Left ventricle myocardium inferior (tissue), 1 donor: Measurements from ENCODE around the gene TCEANC. TPM values are rescaled to one million over a fixed set of nuclear protein-coding genes. Genes with fewer than 3 reads are reported as not detected.

Source experiments
- DNase-seq: peaks from one replicate; pipeline ENCODE4 v3.0.0-alpha.2; 2020
- H3K27ac ChIP-seq: fragments of 200-600 bp; replicated peaks from 2 replicates; pipeline ENCODE4 v1.8.0; 2021
- H3K27me3 ChIP-seq: fragments of 200-600 bp; 2 replicates; pipeline ENCODE4 v1.8.0; 2021; ENCODE audit warnings: low read depth
- H3K36me3 ChIP-seq: fragments of 200-600 bp; 2 replicates; pipeline ENCODE4 v1.8.0; 2021
- H3K4me1 ChIP-seq: fragments of 200-600 bp; 2 replicates; pipeline ENCODE4 v1.8.0; 2021
- H3K4me3 ChIP-seq: fragments of 200-600 bp; 2 replicates; pipeline ENCODE4 v1.8.0; 2021; ENCODE audit warnings: mild to moderate bottlenecking, moderate library complexity
- H3K9me3 ChIP-seq: fragments of 200-600 bp; replicated peaks from 2 replicates; pipeline ENCODE4 v1.8.0; 2021
- intact Hi-C: fragments of 100-400 bp; cut with micrococcal nuclease; formaldehyde crosslinking; loops from one replicate; pipeline ENCODE4 v1.11.0; 2022
- long read RNA-seq: library from polyadenylated mRNA; unstranded; transcript quantifications from one replicate; pipeline ENCODE4 v2.0.0, GENCODE V29; 2021
- total RNA-seq: library from RNA; stranded (reverse); fragmentation: NEBNext Ultra II Directional; extraction: Animal tissue kit (Norgen Biotek cat#: 25700); gene quantifications from one replicate; pipeline ENCODE4 v1.2.1, GENCODE V29; 2021
- TF ChIP-seq, protein P1 (sequence below): fragments of 200-600 bp; IDR thresholded peaks from 2 replicates; pipeline ENCODE4 v1.8.0; 2021; ENCODE audit warnings: antibody characterized with exemption, mild to moderate bottlenecking, borderline replicate concordance
- donor health status: DM: no; HTN: yes; CAD: no; lungs with severe emphysema.

Gene TCEANC
- 7.9 TPM for total RNA-seq
- long read RNA-seq, partial matches to known transcripts, result 1 of 6 reads
- long read RNA-seq, other reads (novel, unspliced or antisense), result 5 of 6 reads

DNA sequence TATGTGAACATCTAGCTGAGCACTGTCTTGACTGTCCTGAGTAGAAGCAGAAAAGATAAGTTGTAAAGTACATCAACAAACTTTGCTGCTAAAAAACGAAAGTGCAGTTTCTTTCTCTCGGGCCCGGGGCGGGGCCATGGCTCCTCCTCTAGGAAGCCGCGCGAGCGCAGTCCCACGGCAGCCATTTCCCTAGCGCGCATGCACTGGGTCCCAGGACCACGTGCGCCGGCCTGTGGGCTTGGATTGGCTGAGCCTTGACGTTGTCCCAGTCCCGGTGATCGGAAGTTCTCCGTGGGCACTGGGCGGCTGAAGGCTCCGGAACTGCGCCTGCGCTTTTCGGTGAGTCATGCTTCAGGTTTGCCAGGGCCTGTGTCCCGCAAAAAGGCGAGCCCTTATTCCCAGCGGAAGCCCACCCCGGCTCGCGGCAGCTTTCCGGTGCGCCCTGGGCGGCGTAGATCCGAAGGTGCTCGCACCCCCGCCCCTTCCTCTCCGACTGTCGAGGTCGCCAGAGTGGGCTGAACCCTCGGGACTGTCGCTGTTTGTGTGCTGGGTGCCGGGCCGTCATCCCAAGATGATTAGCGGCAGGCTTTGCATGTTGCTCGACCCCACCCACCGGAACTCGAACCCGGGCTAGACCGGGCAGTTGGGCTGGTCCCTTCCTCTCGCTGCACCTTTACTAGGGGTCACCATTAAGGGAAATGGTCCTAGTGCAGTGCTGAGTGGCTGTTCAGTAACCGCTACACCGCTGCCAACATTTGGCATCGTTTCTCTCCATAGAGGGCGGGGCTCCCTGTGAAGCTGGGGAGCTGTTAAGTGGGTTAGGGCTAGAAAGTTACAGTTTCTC is at the start of gene TCEANC:
TSS of gene TCEANC (plus strand) at position 292 of the 844 bp plus-strand sequence. CDS start 9,368 bp downstream, outside the sequence.
- intact Hi-C loops, result loop anchor here (5.0 to 10.0 kb wide), 2 partner anchors 92 to 379 kb away; no protein-coding TSS in a partner anchor
- H3K27me3 ChIP-seq, result no peaks in the 10 kb centered on the region
- peak within 1 kb of the TSS; percentile 96 for H3K27ac ChIP-seq
- peak within 1 kb of the TSS; percentile 71 for H3K4me3 ChIP-seq
- TF ChIP-seq, protein P1, sequence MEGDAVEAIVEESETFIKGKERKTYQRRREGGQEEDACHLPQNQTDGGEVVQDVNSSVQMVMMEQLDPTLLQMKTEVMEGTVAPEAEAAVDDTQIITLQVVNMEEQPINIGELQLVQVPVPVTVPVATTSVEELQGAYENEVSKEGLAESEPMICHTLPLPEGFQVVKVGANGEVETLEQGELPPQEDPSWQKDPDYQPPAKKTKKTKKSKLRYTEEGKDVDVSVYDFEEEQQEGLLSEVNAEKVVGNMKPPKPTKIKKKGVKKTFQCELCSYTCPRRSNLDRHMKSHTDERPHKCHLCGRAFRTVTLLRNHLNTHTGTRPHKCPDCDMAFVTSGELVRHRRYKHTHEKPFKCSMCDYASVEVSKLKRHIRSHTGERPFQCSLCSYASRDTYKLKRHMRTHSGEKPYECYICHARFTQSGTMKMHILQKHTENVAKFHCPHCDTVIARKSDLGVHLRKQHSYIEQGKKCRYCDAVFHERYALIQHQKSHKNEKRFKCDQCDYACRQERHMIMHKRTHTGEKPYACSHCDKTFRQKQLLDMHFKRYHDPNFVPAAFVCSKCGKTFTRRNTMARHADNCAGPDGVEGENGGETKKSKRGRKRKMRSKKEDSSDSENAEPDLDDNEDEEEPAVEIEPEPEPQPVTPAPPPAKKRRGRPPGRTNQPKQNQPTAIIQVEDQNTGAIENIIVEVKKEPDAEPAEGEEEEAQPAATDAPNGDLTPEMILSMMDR, result no peak
- peaks cover 14% of the 10 kb centered on the region for H3K4me1 ChIP-seq
- DNase-seq, result peak; percentile 94
- no peaks in the 10 kb centered on the region for H3K9me3 ChIP-seq
- H3K36me3 ChIP-seq, result no peaks in the 10 kb centered on the region

DNA sequence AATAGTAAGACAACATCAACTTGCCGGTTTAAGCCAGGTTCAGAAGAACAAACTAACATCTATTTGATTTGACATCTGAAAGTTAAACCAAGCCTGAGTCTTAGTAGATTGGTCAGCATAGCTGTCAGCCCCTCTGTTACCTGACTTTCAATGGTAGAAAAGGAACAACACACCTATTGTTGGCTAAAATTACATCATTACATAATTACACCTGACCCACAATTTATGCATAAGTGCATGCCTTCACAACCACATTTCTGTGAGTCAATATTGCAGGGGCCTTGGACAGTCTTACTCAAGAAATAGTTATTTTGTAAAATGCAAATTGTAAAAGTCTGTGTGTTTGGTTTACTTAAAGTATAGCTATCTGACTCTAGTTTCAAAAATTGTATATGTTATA is 47.3 kb upstream of the TCEANC start:
- Histone ChIP-seq H3K27me3 (no peaks in the 10 kb centered on the region), H3K27ac (no peak overlapping the region), H3K4me3 (no peak overlapping the region), H3K4me1 (no peaks in the 10 kb centered on the region), H3K9me3 (no peaks in the 10 kb centered on the region), H3K36me3 (no peaks in the 10 kb centered on the region)
- TF ChIP-seq, protein P1, result no peak
- DNase-seq, result no peak
- intact Hi-C loops, result no loop called here

GRCh38 chrX:13607331-13607995 is 45.5 kb upstream of the TCEANC start:
- Histone ChIP-seq H3K4me1 (no peaks in the 10 kb centered on the region), H3K36me3 (no peaks in the 10 kb centered on the region), H3K9me3 (no peaks in the 10 kb centered on the region), H3K27ac (no peak overlapping the region), H3K4me3 (no peak overlapping the region), H3K27me3 (no peaks in the 10 kb centered on the region)
- intact Hi-C loops, result no loop called here
- TF ChIP-seq, protein P1, result no peak
- DNase-seq, result no peak

GRCh38 chrX:13607996-13608365 is 45.0 kb upstream of the TCEANC start:
- no peaks in the 10 kb centered on the region for H3K4me1 ChIP-seq
- H3K4me3 ChIP-seq, result no peak overlapping the region
- no peaks in the 10 kb centered on the region for H3K9me3 ChIP-seq
- intact Hi-C loops, result no loop called here
- no peak overlapping the region for H3K27ac ChIP-seq
- no peaks in the 10 kb centered on the region for H3K36me3 ChIP-seq
- TF ChIP-seq, protein P1, result no peak
- no peaks in the 10 kb centered on the region for H3K27me3 ChIP-seq
- no peak for DNase-seq

DNA sequence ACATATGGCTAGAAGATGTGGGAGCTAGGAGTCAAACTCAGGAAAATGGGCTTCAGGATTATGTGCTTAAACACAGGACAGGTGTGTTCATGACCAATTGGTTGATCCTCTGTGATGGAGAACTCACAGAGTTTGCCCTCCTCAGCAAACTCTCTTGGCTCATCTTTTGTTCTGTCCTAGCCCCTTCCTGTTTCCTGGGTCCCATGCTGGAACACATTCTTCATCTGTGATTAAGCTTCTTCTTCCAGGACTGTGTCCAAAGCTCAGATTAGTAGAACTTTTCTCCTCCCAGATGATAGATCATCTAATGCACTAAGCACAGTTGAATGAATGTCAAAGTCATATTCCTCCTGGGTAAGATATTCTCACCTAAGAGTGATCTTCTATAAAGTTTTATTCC is 38.8 kb upstream of the TCEANC start:
- Histone ChIP-seq H3K9me3 (no peaks in the 10 kb centered on the region), H3K27ac (no peak overlapping the region), H3K36me3 (no peaks in the 10 kb centered on the region), H3K4me3 (no peak overlapping the region), H3K27me3 (no peaks in the 10 kb centered on the region), H3K4me1 (no peaks in the 10 kb centered on the region)
- no peak for DNase-seq
- intact Hi-C loops, result no loop called here
- TF ChIP-seq, protein P1, result no peak
